Endothelial cell of umbilical vein (primary cell): ENCODE measurements around the gene TTI1. TPM values are rescaled to one million over a fixed set of nuclear protein-coding genes. Genes with fewer than 3 reads are reported as not detected.

ENCODE experiments used
- BruUV-seq: library from RNA; stranded (reverse); fragments of 400-500 nt; replicated peaks from 2 replicates; lab custom pipeline; 2021; lab: Mats Ljungman, UMichigan
- CTCF ChIA-PET: fragments of 300-600, 350-600 bp; sonication (Branson Sonifier 250); formaldehyde crosslinking; loops from one replicate; lab custom pipeline; 2021; ENCODE audit warnings: antibody characterized with exemption, inconsistent platforms; lab: Charles Lee
- POLR2A ChIA-PET: fragments of 300-600, 350-600 bp; sonication (Branson Sonifier 250); formaldehyde crosslinking; loops from one replicate; lab custom pipeline; 2021; ENCODE audit warnings: antibody characterized with exemption, inconsistent platforms; lab: Charles Lee
- DNase-seq: peaks from one replicate; pipeline ENCODE4 v3.0.0-alpha.2; 2011; ENCODE audit warnings: low read depth, low spot score
- FAIRE-seq: peaks from 2 replicates; lab custom pipeline; 2011; peaks lifted over from hg19 to GRCh38; lab: Jason Lieb, UNC
- H2AFZ ChIP-seq: 2 replicates; pipeline ENCODE4 v1.6.0; 2012; ENCODE audit warnings: low read depth, low read length, control low read depth, inconsistent platforms
- H3K27ac ChIP-seq: 2 replicates; pipeline ENCODE4 v1.5.1; 2011; ENCODE audit warnings: low read depth, mild to moderate bottlenecking, control low read depth, low read length, moderate library complexity; ENCODE audit not compliant: insufficient read depth
- H3K27me3 ChIP-seq, 2 experiments: 2 replicates each; pipeline versions ENCODE4 v1.6.0 to v1.6.1; 2011; ENCODE audit warnings: low read length in 2 of 2, mixed read lengths in 1 of 2; ENCODE audit not compliant: control insufficient read depth in 2 of 2, insufficient read depth in 2 of 2
- H3K36me3 ChIP-seq, 2 experiments: 2 replicates in 1 of 2; 3 replicates in 1 of 2; pipeline ENCODE4 v1.5.1; 2011; ENCODE audit warnings: low read length in 2 of 2, mild to moderate bottlenecking in 1 of 2, moderate library complexity in 1 of 2; ENCODE audit not compliant: control insufficient read depth in 2 of 2, insufficient read depth in 2 of 2; ENCODE audit errors: extremely low read depth in 1 of 2
- H3K4me1 ChIP-seq: 3 replicates; pipeline ENCODE4 v1.5.1; 2011; ENCODE audit warnings: mild to moderate bottlenecking, low read length; ENCODE audit not compliant: control insufficient read depth, insufficient read depth; ENCODE audit errors: extremely low read depth
- H3K4me2 ChIP-seq: 2 replicates; pipeline ENCODE4 v1.6.1; 2011; ENCODE audit warnings: low read length, control low read depth, mixed read lengths; ENCODE audit not compliant: insufficient read depth
- H3K4me3 ChIP-seq, 3 experiments: fragments of 200-600 bp in 1 of 3; sonication (generic), shearing (Covaris generic) in 1 of 3; replicated peaks in 1 of 3; 2 replicates each; pipeline ENCODE4 v1.5.1; 2011 to 2016; ENCODE audit warnings: control low read depth in 3 of 3, low read length in 3 of 3, mild to moderate bottlenecking in 2 of 3, inconsistent platforms in 1 of 3, low read depth in 1 of 3, moderate library complexity in 1 of 3; ENCODE audit not compliant: insufficient read depth in 1 of 3
- H3K79me2 ChIP-seq: 2 replicates; pipeline ENCODE4 v1.6.0; 2012; ENCODE audit warnings: low read length, inconsistent platforms; ENCODE audit not compliant: control insufficient read depth, insufficient read depth
- H3K9ac ChIP-seq: replicated peaks from 2 replicates; pipeline ENCODE3; 2011; ENCODE audit warnings: low read length, control low read depth; ENCODE audit not compliant: insufficient read depth; ENCODE audit errors: extremely low read depth
- H3K9me1 ChIP-seq: replicated peaks from 3 replicates; pipeline ENCODE4 v1.6.0; 2011; ENCODE audit warnings: mild to moderate bottlenecking, low read length; ENCODE audit not compliant: control insufficient read depth, insufficient read depth; ENCODE audit errors: extremely low read depth
- H3K9me3 ChIP-seq: replicated peaks from 2 replicates; pipeline ENCODE4 v1.5.1; 2012; ENCODE audit warnings: low read length, inconsistent platforms; ENCODE audit not compliant: control insufficient read depth, insufficient read depth
- H4K20me1 ChIP-seq: replicated peaks from 2 replicates; pipeline ENCODE3; 2011; ENCODE audit warnings: mild to moderate bottlenecking, low read length; ENCODE audit not compliant: control insufficient read depth, insufficient read depth; ENCODE audit errors: extremely low read depth
- CTCF ChIP-seq, 2 donors: IDR thresholded peaks; 1 replicate in 1 of 2; 2 replicates in 1 of 2; pipeline ENCODE4 v1.5.1; 2011; ENCODE audit warnings: low read length in 2 of 2, mild to moderate bottlenecking in 2 of 2, moderate library complexity in 2 of 2, control low read depth in 1 of 2, inconsistent platforms in 1 of 2, low read depth in 1 of 2; ENCODE audit not compliant: insufficient read depth in 1 of 2; ENCODE audit errors: extremely low read depth in 1 of 2
- EZH2 ChIP-seq: IDR thresholded peaks from 2 replicates; pipeline ENCODE4 v1.6.1; 2012; ENCODE audit warnings: borderline replicate concordance, low read depth, mild to moderate bottlenecking, moderate library complexity, low read length, inconsistent platforms; ENCODE audit not compliant: severe bottlenecking
- FOS ChIP-seq: IDR thresholded peaks from 2 replicates; pipeline ENCODE4 v1.6.1; 2011; ENCODE audit warnings: mild to moderate bottlenecking, low read length, moderate library complexity, borderline replicate concordance; ENCODE audit not compliant: insufficient read depth
- GATA2 ChIP-seq: IDR thresholded peaks from 2 replicates; pipeline ENCODE4 v1.7.0; 2011; ENCODE audit warnings: low read depth, mild to moderate bottlenecking, moderate library complexity, mixed read lengths, low read length; ENCODE audit not compliant: insufficient read length, insufficient read depth
- JUN ChIP-seq: IDR thresholded peaks from 2 replicates; pipeline ENCODE4 v1.6.1; 2011; ENCODE audit warnings: borderline replicate concordance, low read depth; ENCODE audit not compliant: insufficient read length, insufficient read depth
- MYC ChIP-seq: IDR thresholded peaks from one replicate; pipeline ENCODE4 v1.6.1; 2011; ENCODE audit warnings: mild to moderate bottlenecking, low read depth, low read length
- POLR2A ChIP-seq: IDR thresholded peaks from 2 replicates; pipeline ENCODE4 v1.6.1; 2012; ENCODE audit warnings: low read depth, mild to moderate bottlenecking, control low read depth, low read length
- POLR2AphosphoS5 ChIP-seq: IDR thresholded peaks from 2 replicates; pipeline ENCODE4 v1.6.1; 2012; ENCODE audit warnings: low read depth, mild to moderate bottlenecking, control low read depth, low read length, moderate library complexity; ENCODE audit not compliant: insufficient read depth
- dilution Hi-C: fragments of 300-500 bp; cut with MboI; formaldehyde crosslinking; loops from one replicate; pipeline ENCODE4 v1.15.0; 2019; ENCODE audit warnings: low sequenced_read_pairs; ENCODE audit not compliant: extremely low pct_ligation_motif_present
- intact Hi-C: fragments of 100-400 bp; cut with micrococcal nuclease; formaldehyde crosslinking; loops from one replicate; pipeline ENCODE4 v1.10.0; 2022
- polyA plus RNA-seq, 4 experiments: library from polyadenylated mRNA; depleted of rRNA in 3 of 4; stranded (reverse) in 3 of 4; unstranded in 1 of 4; fragments of >200 nt; gene quantifications; 2 replicates each; pipeline versions ENCODE4 v1.2.1 to v1.2.3, GENCODE V29; 2011 to 2012; ENCODE audit warnings: missing spikeins in 1 of 4
- total RNA-seq: library from RNA; stranded (reverse); gene quantifications from 2 replicates; pipeline ENCODE4 v1.2.3, GENCODE V29; 2021
- TF ChIP-seq, protein P1 (sequence below): IDR thresholded peaks from 2 replicates; pipeline ENCODE4 v1.6.1; 2011; ENCODE audit not compliant: insufficient read depth, insufficient read length

TTI1 gene
- total and polyA plus RNA-seq, 2 donors (not counting 3 experiments of a cell fraction or from before 2014, with no cell fraction given), result 13.2 to 23.2 TPM

DNA sequence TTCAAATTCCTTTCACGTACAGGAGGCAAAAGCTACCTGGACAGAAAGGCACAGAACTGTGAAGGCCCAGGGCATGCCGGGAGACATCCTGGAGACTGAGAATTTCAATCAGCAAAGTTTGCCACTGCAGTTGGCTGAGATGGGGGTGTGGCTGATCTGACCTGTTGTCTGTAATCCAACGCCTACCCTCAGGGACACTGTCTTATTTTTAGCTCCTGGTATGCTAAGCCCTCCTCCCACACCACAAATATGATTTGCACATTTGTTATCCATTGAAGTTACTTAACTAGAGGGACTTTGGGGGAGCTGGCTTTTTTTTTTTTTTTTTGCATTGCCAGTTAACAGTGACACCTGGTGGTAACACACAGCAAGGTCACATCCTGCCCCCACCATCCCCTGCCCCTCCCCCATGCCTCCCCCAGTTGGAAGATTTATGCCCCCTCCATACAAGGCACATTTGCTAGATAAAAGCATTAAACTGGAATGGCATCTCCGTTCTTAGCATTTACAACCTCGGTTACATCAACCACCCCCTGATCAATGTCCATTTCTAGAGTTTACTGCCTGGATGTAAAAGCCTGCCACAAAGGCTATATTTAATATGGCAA is 40.4 kb downstream of the TTI1 start:
- Histone ChIP-seq H3K36me3 (peaks cover 4 to 11% of the 10 kb centered on the region in 2 experiments), H3K27ac (no peak overlapping the region), H3K4me2 (no peak overlapping the region), H3K27me3 (no peaks in the 10 kb centered on the region), H4K20me1 (no peaks in the 10 kb centered on the region), H3K79me2 (no peaks in the 10 kb centered on the region), H3K9me3 (no peaks in the 10 kb centered on the region), H3K4me3 (no peak overlapping the region), H3K9ac (no peak overlapping the region), H3K9me1 (no peaks in the 10 kb centered on the region), H3K4me1 (peaks cover 24% of the 10 kb centered on the region), H2AFZ (no peak overlapping the region)
- intact Hi-C loops, result loop anchor here (5.0 kb wide), 2 partner anchors 91 to 229 kb away; partner anchors contain the start of gene VSTM2L
- POLR2A ChIA-PET, result no interaction called here
- dilution Hi-C loops, result no loop called here
- BruUV-seq, result no TSS peak
- no peak for FAIRE-seq
- CTCF ChIA-PET, result interaction anchor here (0.6 to 4.4 kb wide), 33 partner anchors 8 to 449 kb away, joined by 3 to 37 read pairs (median 4); partner anchors contain the start of gene VSTM2L
- peak; percentile 15 for DNase-seq
- TF ChIP-seq POLR2AphosphoS5 (no peak), CTCF (IDR thresholded peaks at IDR 0.05; ENCODE audit: extremely low read depth in 1 of 2, insufficient read depth in 1 of 2, low read depth in 1 of 2, low read length in 2 of 2) (peak; percentile 28 to 47)

- FAIRE-seq, result no peak
- no peak for TF ChIP-seq FOS
- TF ChIP-seq POLR2AphosphoS5, result no peak
- TF ChIP-seq CTCF (IDR thresholded peaks at IDR 0.05; ENCODE audit: extremely low read depth in 1 of 2, insufficient read depth in 1 of 2, low read depth in 1 of 2, low read length in 2 of 2), result no peak
- TF ChIP-seq MYC, result no peak
- TF ChIP-seq, protein P1, sequence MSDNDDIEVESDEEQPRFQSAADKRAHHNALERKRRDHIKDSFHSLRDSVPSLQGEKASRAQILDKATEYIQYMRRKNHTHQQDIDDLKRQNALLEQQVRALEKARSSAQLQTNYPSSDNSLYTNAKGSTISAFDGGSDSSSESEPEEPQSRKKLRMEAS, result no peak
- TF ChIP-seq POLR2A, result no peak
- no peak for TF ChIP-seq EZH2
- no peak for TF ChIP-seq GATA2
- TF ChIP-seq JUN, result no peak
- peaks cover 0 to 11% of the 10 kb centered on the region in 2 experiments for H3K36me3 ChIP-seq
- ChIA-PET CTCF (interaction anchor here (1.2 to 4.4 kb wide), 7 partner anchors 10 to 428 kb away, joined by 3 to 37 read pairs (median 4); partner anchors contain the start of gene VSTM2L), POLR2A (no interaction called here)
- H3K4me3 ChIP-seq, result no peak overlapping the region
- no peaks in the 10 kb centered on the region for H3K9me1 ChIP-seq
- no peak overlapping the region for H3K27ac ChIP-seq
- no peaks in the 10 kb centered on the region for H4K20me1 ChIP-seq
- H3K4me2 ChIP-seq, result no peak overlapping the region
- dilution Hi-C loops (no loop called here), intact Hi-C loops (loop anchor here (2.0 to 5.0 kb wide), 3 partner anchors 90 to 427 kb away; partner anchors contain the start of gene VSTM2L)
- H3K9me3 ChIP-seq, result no peaks in the 10 kb centered on the region
- no peaks in the 10 kb centered on the region for H3K27me3 ChIP-seq
- no peak overlapping the region for H2AFZ ChIP-seq
- H3K4me1 ChIP-seq, result peaks cover 24% of the 10 kb centered on the region
- DNase-seq, result no peak
- no peaks in the 10 kb centered on the region for H3K79me2 ChIP-seq
- no TSS peak for BruUV-seq
- H3K9ac ChIP-seq, result no peak overlapping the region
These were observed 41.3 kb downstream of the TTI1 start for GRCh38 chr20:37991908-37992307.
